Choroid plexus epithelial cell (primary cell): ENCODE data around the gene PFKP.

ENCODE experiments used
- DNase-seq: peaks from one replicate; pipeline ENCODE4 v3.0.0-alpha.2; 2010; ENCODE audit warnings: low read depth
- H3K4me3 ChIP-seq: 2 replicates; pipeline ENCODE4 v1.5.1; 2011; ENCODE audit warnings: low read depth, mild to moderate bottlenecking, control low read depth, low read length, moderate library complexity
- CTCF ChIP-seq: conservative IDR thresholded peaks from 2 replicates; pipeline ENCODE4 v1.5.1; 2011; ENCODE audit warnings: low read depth, mild to moderate bottlenecking, control low read depth, inconsistent platforms, low read length, moderate library complexity

Gene PFKP

GRCh38 chr10:3069876-3070275 lies 2.5 kb downstream of the PFKP start:
- DNase-seq, result no peak
- TF ChIP-seq CTCF, result no peak
- H3K4me3 ChIP-seq, result no peak overlapping the region

GRCh38 chr10:3071405-3072198 lies 4.3 kb downstream of the PFKP start:
- no peak for TF ChIP-seq CTCF
- no peak overlapping the region for H3K4me3 ChIP-seq
- DNase-seq, result peak; percentile 79

- no peak for DNase-seq
- H3K4me3 ChIP-seq, result no peak overlapping the region
Observed at GRCh38 chr10:3072641-3073360, 5.5 kb downstream of the PFKP start.

GRCh38 chr10:3074145-3074665 lies 6.9 kb downstream of the PFKP start:
- DNase-seq, result no peak
- TF ChIP-seq CTCF, result no peak
- H3K4me3 ChIP-seq, result no peak overlapping the region

More at GRCh38 chr10:3072641-3073360, 5.5 kb downstream of the PFKP start:
- TF ChIP-seq CTCF, result no peak

- no peak for TF ChIP-seq CTCF
- DNase-seq, result no peak
- H3K4me3 ChIP-seq, result no peak overlapping the region
Observed at GRCh38 chr10:3074985-3075600, 7.7 kb downstream of the PFKP start.

GRCh38 chr10:3076138-3076537 lies 8.8 kb downstream of the PFKP start:
- no peak for DNase-seq
- TF ChIP-seq CTCF, result no peak
- H3K4me3 ChIP-seq, result no peak overlapping the region
